Tibial artery (tissue), 4 donors: Measurements from ENCODE around the gene NEK4.
A peak's percentile ranks its signal among the peaks of the same experiment; 100 is the strongest.

Source experiments
- DNase-seq, 2 donors: peaks; one replicate each; pipeline ENCODE4 v3.0.0-alpha.2; 2019
- H3K27ac ChIP-seq, 2 donors: fragments of 200-600 bp; sonication (generic) in 1 of 2; 1 replicate in 1 of 2; 2 replicates in 1 of 2; pipeline ENCODE4 v1.5.1; 2018 to 2019; ENCODE audit warnings: mild to moderate bottlenecking in 1 of 2
- H3K27me3 ChIP-seq, 2 donors: fragments of 200-600 bp; sonication (generic) in 1 of 2; one replicate each; pipeline versions ENCODE4 v1.5.1 to v1.6.0; 2016 to 2019
- H3K36me3 ChIP-seq, 3 donors: fragments of 200-600 bp; sonication (generic) in 2 of 3; one replicate each; pipeline ENCODE4 v1.5.1; 2016 to 2019; ENCODE audit warnings: mild to moderate bottlenecking in 2 of 3
- H3K4me1 ChIP-seq, 4 donors: fragments of 200-600 bp; sonication (generic) in 2 of 4; 1 replicate in 3 of 4; 2 replicates in 1 of 4; pipeline ENCODE4 v1.5.1; 2016 to 2019
- H3K4me3 ChIP-seq, 2 donors: fragments of 200-600 bp; sonication (generic) in 1 of 2; 1 replicate in 1 of 2; 2 replicates in 1 of 2; pipeline ENCODE4 v1.5.1; 2018 to 2019; ENCODE audit warnings: mild to moderate bottlenecking in 2 of 2
- H3K9me3 ChIP-seq, 3 donors: fragments of 200-600 bp; sonication (generic) in 1 of 3; one replicate each; pipeline ENCODE4 v1.5.1; 2016 to 2019
- intact Hi-C: fragments of 100-400 bp; cut with DNase I; formaldehyde crosslinking; loops from one replicate; pipeline ENCODE4 v1.15.0; 2023; ENCODE audit warnings: low total_unique reads
- TF ChIP-seq, protein P1 (sequence below), 2 experiments: fragments of 200-600 bp in 1 of 2; fragments of 450-650 bp in 1 of 2; IDR thresholded peaks; one replicate each; pipeline ENCODE4 v1.5.1; 2017 to 2019; ENCODE audit warnings: antibody characterized with exemption in 2 of 2, mild to moderate bottlenecking in 1 of 2, moderate library complexity in 1 of 2

The NEK4 gene

DNA sequence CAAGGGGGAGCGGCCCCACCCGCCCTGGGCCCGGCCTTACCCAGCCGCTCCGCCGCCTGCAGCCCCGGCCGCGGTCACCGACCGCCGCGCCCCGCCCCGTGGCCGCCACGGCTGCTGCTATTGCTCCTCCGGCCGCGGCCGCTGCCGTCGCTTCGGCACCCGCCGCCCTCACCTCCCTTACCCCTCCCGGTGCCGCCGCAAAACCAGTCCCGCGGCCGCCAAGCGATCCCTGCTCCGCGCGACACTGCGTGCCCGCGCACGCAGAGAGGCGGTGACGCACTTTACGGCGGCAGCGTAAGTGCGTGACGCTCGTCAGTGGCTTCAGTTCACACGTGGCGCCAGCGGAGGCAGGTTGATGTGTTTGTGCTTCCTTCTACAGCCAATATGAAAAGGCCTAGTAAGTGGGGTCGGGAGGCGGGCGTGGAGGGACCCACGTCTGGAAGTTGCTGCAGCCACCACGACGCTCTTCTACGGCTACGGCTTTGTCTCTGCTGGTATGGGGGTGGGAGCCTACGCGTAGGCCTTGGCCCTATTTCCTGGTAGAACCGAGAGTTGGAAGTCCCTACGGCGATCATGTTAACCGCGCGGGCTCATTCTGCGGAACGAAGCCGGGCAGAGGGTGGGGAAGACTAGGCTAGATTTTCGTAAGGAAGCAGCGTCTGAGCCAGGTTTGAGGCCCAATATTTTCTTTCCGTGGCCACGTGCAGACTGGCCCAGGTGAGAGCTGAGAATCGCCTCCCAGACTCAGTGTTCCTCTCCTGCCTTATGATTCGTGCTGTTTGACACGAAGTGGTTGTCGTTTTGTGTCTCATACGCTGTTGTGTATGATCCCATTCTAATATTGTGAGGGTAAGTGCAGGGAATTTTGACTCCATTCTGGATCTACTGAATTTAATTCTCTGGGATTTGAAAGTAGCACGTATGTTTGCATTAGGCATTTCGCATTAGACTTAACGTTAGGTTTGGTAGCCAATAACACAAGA lies 84.7 kb downstream of the NEK4 start, which contains the start of the genes GNL3 and PBRM1:
Gene GNL3, plus strand, starts transcription at position 324 of the 983 bp plus-strand sequence. Its CDS starts 61 bp downstream, at position 385.
Gene PBRM1, minus strand, starts transcription at position 205 of the 983 bp plus-strand sequence.
- peak; percentile 92 to 97 for DNase-seq
- Histone ChIP-seq H3K9me3 (no peaks in the 10 kb centered on the region), H3K4me1 (peaks cover 0 to 53% (median 32%) of the 10 kb centered on the region in 4 donors), H3K36me3 (peaks cover 38 to 41% (median 40%) of the 10 kb centered on the region in 3 donors), H3K27ac (peak within 1 kb of the TSS; percentile 90 to 99), H3K27me3 (no peaks in the 10 kb centered on the region), H3K4me3 (peak within 1 kb of the TSS; percentile 71 to 74)
- TF ChIP-seq, protein P1, sequence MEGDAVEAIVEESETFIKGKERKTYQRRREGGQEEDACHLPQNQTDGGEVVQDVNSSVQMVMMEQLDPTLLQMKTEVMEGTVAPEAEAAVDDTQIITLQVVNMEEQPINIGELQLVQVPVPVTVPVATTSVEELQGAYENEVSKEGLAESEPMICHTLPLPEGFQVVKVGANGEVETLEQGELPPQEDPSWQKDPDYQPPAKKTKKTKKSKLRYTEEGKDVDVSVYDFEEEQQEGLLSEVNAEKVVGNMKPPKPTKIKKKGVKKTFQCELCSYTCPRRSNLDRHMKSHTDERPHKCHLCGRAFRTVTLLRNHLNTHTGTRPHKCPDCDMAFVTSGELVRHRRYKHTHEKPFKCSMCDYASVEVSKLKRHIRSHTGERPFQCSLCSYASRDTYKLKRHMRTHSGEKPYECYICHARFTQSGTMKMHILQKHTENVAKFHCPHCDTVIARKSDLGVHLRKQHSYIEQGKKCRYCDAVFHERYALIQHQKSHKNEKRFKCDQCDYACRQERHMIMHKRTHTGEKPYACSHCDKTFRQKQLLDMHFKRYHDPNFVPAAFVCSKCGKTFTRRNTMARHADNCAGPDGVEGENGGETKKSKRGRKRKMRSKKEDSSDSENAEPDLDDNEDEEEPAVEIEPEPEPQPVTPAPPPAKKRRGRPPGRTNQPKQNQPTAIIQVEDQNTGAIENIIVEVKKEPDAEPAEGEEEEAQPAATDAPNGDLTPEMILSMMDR (IDR thresholded peaks at IDR 0.05) = no peak
- intact Hi-C loops = loop anchor here (10.0 kb wide), 1 partner anchor 231 kb away; the partner anchor contains the start of genes NISCH and TNNC1

DNA sequence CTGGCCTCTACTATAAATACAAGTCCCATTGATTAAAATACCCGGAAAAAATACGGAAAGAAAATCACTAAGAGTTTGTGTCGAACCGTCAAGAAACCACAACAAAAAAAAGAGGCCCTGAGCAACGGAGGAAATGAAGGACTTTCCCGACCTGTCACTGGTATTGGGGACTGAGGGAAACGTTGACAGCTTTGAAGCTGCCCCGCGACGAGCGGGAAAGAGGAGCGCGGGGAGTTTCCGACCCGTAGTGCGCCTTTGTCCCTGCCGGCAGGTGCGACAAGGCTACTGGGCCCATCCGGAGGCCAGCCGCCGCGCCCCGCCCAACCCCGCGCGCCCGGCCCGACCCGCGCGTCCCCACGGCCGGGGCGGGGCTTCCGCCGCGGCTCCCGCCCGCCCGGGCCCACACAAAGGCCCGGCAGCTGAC lies 85.4 kb downstream of the NEK4 start:
- Histone ChIP-seq H3K9me3 (no peaks in the 10 kb centered on the region), H3K36me3 (peaks cover 31 to 39% (median 33%) of the 10 kb centered on the region in 3 donors), H3K27ac (peak overlapping the region; percentile 90 to 99), H3K27me3 (no peaks in the 10 kb centered on the region), H3K4me3 (peak overlapping the region; percentile 71 to 74), H3K4me1 (peaks cover 0 to 56% (median 32%) of the 10 kb centered on the region in 4 donors)
- TF ChIP-seq, protein P1 (IDR thresholded peaks at IDR 0.05) = peak in 1 of 2 experiments; percentile 17
- DNase-seq = peak; percentile 68 to 89
- intact Hi-C loops = loop anchor here (10.0 kb wide), 1 partner anchor 230 kb away; the partner anchor contains the start of genes NISCH and TNNC1

DNA sequence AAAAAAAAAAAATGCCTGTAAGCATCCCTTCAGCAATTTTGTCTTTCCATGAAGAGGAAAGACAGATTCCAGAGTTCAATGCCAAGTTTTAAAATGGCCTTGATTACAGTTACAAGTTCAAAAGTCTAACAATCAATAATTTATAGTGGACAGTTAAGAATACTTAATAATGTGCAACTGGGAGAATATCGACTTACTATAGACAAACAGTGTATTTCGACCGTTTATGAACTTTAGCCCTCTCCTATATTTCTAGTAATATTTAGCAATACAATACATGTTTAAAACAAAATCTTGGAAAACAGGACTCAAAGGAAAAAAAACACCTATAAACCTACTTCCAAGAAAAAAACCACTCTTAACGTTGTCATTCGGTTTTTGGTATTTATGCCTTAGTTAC lies 86.6 kb downstream of the NEK4 start:
- intact Hi-C loops = loop anchor here (10.0 kb wide), 1 partner anchor 229 kb away; the partner anchor contains the start of genes NISCH and TNNC1
- Histone ChIP-seq H3K36me3 (peaks cover 25 to 39% (median 25%) of the 10 kb centered on the region in 3 donors), H3K27me3 (no peaks in the 10 kb centered on the region), H3K9me3 (no peaks in the 10 kb centered on the region), H3K4me1 (peaks cover 0 to 56% (median 32%) of the 10 kb centered on the region in 4 donors), H3K27ac (peak overlapping the region; percentile 90 to 99), H3K4me3 (no peak overlapping the region)
- DNase-seq = no peak
- TF ChIP-seq, protein P1 (IDR thresholded peaks at IDR 0.05) = no peak

DNA sequence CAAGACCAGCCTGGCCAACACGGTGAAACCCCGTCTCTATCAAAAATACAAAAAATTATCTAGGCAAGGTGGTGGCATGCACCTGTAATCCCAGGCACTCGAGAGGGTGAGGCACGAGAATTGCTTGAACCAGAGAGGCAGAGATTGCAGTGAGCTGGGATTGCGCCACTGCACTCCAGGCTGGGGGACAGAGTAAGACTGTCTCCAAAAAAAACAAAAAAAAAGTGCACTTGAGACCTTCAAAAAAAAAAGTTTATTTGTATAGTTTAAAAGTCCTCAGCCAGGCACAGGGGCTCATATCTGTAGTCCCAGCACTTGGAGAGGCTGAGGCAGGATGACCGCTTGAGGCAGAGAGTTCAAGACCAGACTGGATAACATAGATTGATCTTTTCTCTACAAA lies 87.1 kb downstream of the NEK4 start:
- no peaks in the 10 kb centered on the region for H3K9me3 ChIP-seq
- H3K36me3 ChIP-seq = peaks cover 24 to 39% (median 25%) of the 10 kb centered on the region in 3 donors
- intact Hi-C loops = loop anchor here (10.0 kb wide), 1 partner anchor 229 kb away; the partner anchor contains the start of genes NISCH and TNNC1
- H3K4me3 ChIP-seq = no peak overlapping the region
- peaks cover 0 to 56% (median 32%) of the 10 kb centered on the region in 4 donors for H3K4me1 ChIP-seq
- TF ChIP-seq, protein P1 (IDR thresholded peaks at IDR 0.05) = no peak
- H3K27ac ChIP-seq = peak overlapping the region; percentile 2 to 90
- no peaks in the 10 kb centered on the region for H3K27me3 ChIP-seq
- DNase-seq = peak in 1 of 2 donors; percentile 78

DNA sequence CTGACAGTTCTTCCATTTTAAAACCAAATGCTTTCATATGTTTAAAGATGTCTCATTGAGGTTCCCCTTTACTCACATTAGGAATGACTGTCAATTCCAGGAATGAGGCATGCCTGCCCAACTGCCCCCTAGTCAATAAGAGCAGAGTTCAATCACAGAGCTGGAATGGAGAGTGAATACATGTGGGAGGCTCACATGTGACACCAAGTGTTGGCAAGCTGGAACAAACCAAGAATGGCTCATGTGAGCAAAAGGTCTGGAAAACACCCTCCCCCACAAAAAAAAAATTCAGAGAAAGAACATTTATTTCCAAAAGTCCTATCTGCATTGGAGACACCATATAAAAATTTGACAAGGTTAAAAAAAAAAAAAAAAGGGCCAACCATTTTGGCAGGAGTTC lies 88.7 kb downstream of the NEK4 start:
- peaks cover 0 to 53% (median 29%) of the 10 kb centered on the region in 4 donors for H3K4me1 ChIP-seq
- no peaks in the 10 kb centered on the region for H3K27me3 ChIP-seq
- intact Hi-C loops = loop anchor here (10.0 kb wide), 1 partner anchor 227 kb away; the partner anchor contains the start of genes NISCH and TNNC1
- peak overlapping the region; percentile 38 to 90 for H3K27ac ChIP-seq
- no peak overlapping the region for H3K4me3 ChIP-seq
- DNase-seq = peak in 1 of 2 donors; percentile 31
- TF ChIP-seq, protein P1 (IDR thresholded peaks at IDR 0.05) = no peak
- no peaks in the 10 kb centered on the region for H3K9me3 ChIP-seq
- H3K36me3 ChIP-seq = peaks cover 21 to 39% (median 27%) of the 10 kb centered on the region in 3 donors
